AG09309 (cell line): ENCODE measurements around the gene LTBP1.
"Not testable (repeated sequence)": the region's sequence is repeated elsewhere in the genome, so short reads cannot be mapped to it uniquely, and the experiment has no call there.

ENCODE experiments used
- DNase-seq: peaks from one replicate; pipeline ENCODE4 v3.0.0-alpha.2; 2010; ENCODE audit warnings: low read depth
- H3K4me3 ChIP-seq: 2 replicates; pipeline ENCODE4 v1.5.1; 2011; ENCODE audit warnings: mild to moderate bottlenecking, low read depth, low read length, moderate library complexity; ENCODE audit not compliant: control insufficient read depth
- CTCF ChIP-seq: IDR thresholded peaks from 2 replicates; pipeline ENCODE4 v1.5.1; 2011; ENCODE audit warnings: mild to moderate bottlenecking, low read depth, low read length, inconsistent platforms; ENCODE audit not compliant: insufficient read depth, control insufficient read depth; ENCODE audit errors: missing control alignments

Gene LTBP1

GRCh38 chr2:32962690-32963089 is 15.9 kb downstream of the LTBP1 start:
- H3K4me3 ChIP-seq: no peak overlapping the region
- no peak for TF ChIP-seq CTCF
- no peak for DNase-seq

- DNase-seq: peak; percentile 55
- H3K4me3 ChIP-seq: no peak overlapping the region
- no peak for TF ChIP-seq CTCF
Measured at GRCh38 chr2:32963941-32964340, 17.2 kb downstream of the LTBP1 start.

- no peak for TF ChIP-seq CTCF
- H3K4me3 ChIP-seq: no peak overlapping the region
- DNase-seq: no peak
Measured at GRCh38 chr2:32965523-32966171, 18.9 kb downstream of the LTBP1 start.

GRCh38 chr2:32969444-32970162 is 22.9 kb downstream of the LTBP1 start:
- H3K4me3 ChIP-seq: no peak overlapping the region
- DNase-seq: no peak
- TF ChIP-seq CTCF: no peak

- not testable (repeated sequence) for DNase-seq, H3K4me3 ChIP-seq
Measured at GRCh38 chr2:32973772-32974171, 27.0 kb downstream of the LTBP1 start.

- TF ChIP-seq CTCF: no peak
- H3K4me3 ChIP-seq: no peak overlapping the region
- no peak for DNase-seq
Measured at GRCh38 chr2:32976409-32977063, 29.8 kb downstream of the LTBP1 start.

- no peak for TF ChIP-seq CTCF
- DNase-seq: no peak
- H3K4me3 ChIP-seq: no peak overlapping the region
Measured at GRCh38 chr2:32977228-32977758, 30.5 kb downstream of the LTBP1 start.
